HepG2 (cell line): Measurements from ENCODE around the gene WDR70.

Source experiments
- ARHGAP35 ChIP-seq: sonication (generic); formaldehyde crosslinking; IDR thresholded peaks from 2 replicates; pipeline ENCODE4 v1.9.0; 2022; ENCODE audit warnings: mild to moderate bottlenecking, inconsistent platforms, moderate library complexity, missing genetic modification reagents, borderline replicate concordance
- EEA1 ChIP-seq: sonication (generic); formaldehyde crosslinking; IDR thresholded peaks from 2 replicates; pipeline ENCODE4 v1.5.1; 2020; ENCODE audit warnings: mild to moderate bottlenecking, missing genetic modification reagents, borderline replicate concordance
- EP300 ChIP-seq, 3 experiments: sonication (generic) in 1 of 3; formaldehyde crosslinking in 1 of 3; IDR thresholded peaks; 2 replicates each; pipeline versions ENCODE4 v1.5.1 to v1.6.1; 2011 to 2020; ENCODE audit warnings: low read depth in 2 of 3, low read length in 2 of 3, borderline replicate concordance in 1 of 3, improper control_type of control experiment in 1 of 3, mild to moderate bottlenecking in 1 of 3, missing genetic modification reagents in 1 of 3, moderate library complexity in 1 of 3
- ETV6 ChIP-seq: sonication (generic); formaldehyde crosslinking; conservative IDR thresholded peaks from 2 replicates; pipeline ENCODE4 v1.4.0; 2020; ENCODE audit warnings: missing genetic modification reagents
- NCOA2 ChIP-seq: sonication (generic); formaldehyde crosslinking; IDR thresholded peaks from 2 replicates; pipeline ENCODE4 v1.8.0; 2022; ENCODE audit warnings: inconsistent platforms
- NONO ChIP-seq, 2 experiments: fragments of 450-650 bp in 1 of 2; sonication (generic) in 1 of 2; formaldehyde crosslinking in 1 of 2; IDR thresholded peaks in 1 of 2; conservative IDR thresholded peaks in 1 of 2; 2 replicates each; pipeline versions ENCODE4 v1.6.1 to v1.8.0; 2017 to 2022; ENCODE audit warnings: mild to moderate bottlenecking in 1 of 2, missing genetic modification reagents in 1 of 2, moderate library complexity in 1 of 2
- POLR2A ChIP-seq, 2 experiments: IDR thresholded peaks; 2 replicates each; pipeline ENCODE4 v1.6.1; 2011; ENCODE audit warnings: low read depth in 2 of 2, low read length in 2 of 2, mild to moderate bottlenecking in 1 of 2, moderate library complexity in 1 of 2; ENCODE audit not compliant: insufficient read depth in 1 of 2
- POLR2AphosphoS5 ChIP-seq: IDR thresholded peaks from 2 replicates; pipeline ENCODE4 v1.6.1; 2012; ENCODE audit warnings: low read depth, low read length
- TCF7L2 ChIP-seq: IDR thresholded peaks from 2 replicates; pipeline ENCODE4 v1.6.1; 2011; ENCODE audit warnings: mild to moderate bottlenecking, low read depth, low read length, moderate library complexity
- ZFP37 ChIP-seq: sonication (generic); formaldehyde crosslinking; IDR thresholded peaks from 2 replicates; pipeline ENCODE4 v1.4.0; 2020; ENCODE audit warnings: missing genetic modification reagents, borderline replicate concordance
- ZNF567 ChIP-seq: sonication (generic); formaldehyde crosslinking; IDR thresholded peaks from 2 replicates; pipeline ENCODE4 v1.8.1; 2023; ENCODE audit warnings: mild to moderate bottlenecking, missing genetic modification reagents, borderline replicate concordance
- TF ChIP-seq, protein P1 (sequence below): sonication (generic); formaldehyde crosslinking; IDR thresholded peaks from 2 replicates; pipeline ENCODE4 v1.5.0; 2020; ENCODE audit warnings: mild to moderate bottlenecking, missing genetic modification reagents, moderate library complexity
- TF ChIP-seq, protein P2 (sequence below): IDR thresholded peaks from 2 replicates; pipeline ENCODE4 v1.6.1; 2012; ENCODE audit warnings: low read depth, low read length, improper control_type of control experiment
- TF ChIP-seq, protein P3 (sequence below): sonication (generic); formaldehyde crosslinking; IDR thresholded peaks from 2 replicates; pipeline ENCODE4 v1.8.1; 2023; ENCODE audit warnings: mild to moderate bottlenecking, inconsistent platforms, moderate library complexity, missing genetic modification reagents, borderline replicate concordance

DNA sequence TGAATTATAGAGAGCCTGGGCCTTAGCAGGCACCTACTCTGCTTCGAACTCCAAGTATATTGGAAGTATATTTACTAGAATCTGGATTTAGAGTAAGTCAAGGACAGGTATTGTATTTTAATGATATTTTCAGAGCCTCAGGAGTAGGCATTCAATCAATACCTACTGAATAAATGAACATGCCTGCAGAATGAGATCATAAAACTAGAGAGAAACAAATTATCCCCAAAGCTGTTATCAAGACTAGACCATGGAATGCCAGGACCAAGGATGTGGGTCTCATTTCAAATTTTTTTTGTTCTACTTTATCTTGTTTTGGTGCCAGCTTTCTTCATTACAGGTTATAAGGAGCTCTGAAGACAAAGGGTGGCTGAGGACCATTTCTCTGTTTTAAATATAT, 394.7 kb downstream of the WDR70 start:
- TF ChIP-seq EP300 (IDR thresholded peaks at IDR 0.05; ENCODE audit: low read depth in 2 of 2, low read length in 2 of 2): no peak
- no peak for TF ChIP-seq EP300 (CRISPR knock-in tag; IDR thresholded peaks at IDR 0.05; ENCODE audit: borderline replicate concordance)
- no peak for TF ChIP-seq POLR2AphosphoS5
- TF ChIP-seq, protein P1, sequence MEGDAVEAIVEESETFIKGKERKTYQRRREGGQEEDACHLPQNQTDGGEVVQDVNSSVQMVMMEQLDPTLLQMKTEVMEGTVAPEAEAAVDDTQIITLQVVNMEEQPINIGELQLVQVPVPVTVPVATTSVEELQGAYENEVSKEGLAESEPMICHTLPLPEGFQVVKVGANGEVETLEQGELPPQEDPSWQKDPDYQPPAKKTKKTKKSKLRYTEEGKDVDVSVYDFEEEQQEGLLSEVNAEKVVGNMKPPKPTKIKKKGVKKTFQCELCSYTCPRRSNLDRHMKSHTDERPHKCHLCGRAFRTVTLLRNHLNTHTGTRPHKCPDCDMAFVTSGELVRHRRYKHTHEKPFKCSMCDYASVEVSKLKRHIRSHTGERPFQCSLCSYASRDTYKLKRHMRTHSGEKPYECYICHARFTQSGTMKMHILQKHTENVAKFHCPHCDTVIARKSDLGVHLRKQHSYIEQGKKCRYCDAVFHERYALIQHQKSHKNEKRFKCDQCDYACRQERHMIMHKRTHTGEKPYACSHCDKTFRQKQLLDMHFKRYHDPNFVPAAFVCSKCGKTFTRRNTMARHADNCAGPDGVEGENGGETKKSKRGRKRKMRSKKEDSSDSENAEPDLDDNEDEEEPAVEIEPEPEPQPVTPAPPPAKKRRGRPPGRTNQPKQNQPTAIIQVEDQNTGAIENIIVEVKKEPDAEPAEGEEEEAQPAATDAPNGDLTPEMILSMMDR (CRISPR knock-in tag): no peak
- no peak for TF ChIP-seq EEA1 (CRISPR knock-in tag)
- TF ChIP-seq, protein P2, sequence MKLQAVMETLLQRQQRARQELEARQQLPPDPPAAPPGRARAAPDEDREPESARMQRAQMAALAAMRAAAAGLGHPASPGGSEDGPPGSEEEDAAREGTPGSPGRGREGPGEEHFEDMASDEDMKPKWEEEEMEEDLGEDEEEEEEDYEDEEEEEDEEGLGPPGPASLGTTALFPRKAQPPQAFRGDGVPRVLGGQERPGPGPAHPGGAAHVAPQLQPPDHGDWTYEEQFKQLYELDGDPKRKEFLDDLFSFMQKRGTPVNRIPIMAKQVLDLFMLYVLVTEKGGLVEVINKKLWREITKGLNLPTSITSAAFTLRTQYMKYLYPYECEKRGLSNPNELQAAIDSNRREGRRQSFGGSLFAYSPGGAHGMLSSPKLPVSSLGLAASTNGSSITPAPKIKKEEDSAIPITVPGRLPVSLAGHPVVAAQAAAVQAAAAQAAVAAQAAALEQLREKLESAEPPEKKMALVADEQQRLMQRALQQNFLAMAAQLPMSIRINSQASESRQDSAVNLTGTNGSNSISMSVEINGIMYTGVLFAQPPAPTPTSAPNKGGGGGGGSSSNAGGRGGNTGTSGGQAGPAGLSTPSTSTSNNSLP: no peak
- TF ChIP-seq, protein P3, sequence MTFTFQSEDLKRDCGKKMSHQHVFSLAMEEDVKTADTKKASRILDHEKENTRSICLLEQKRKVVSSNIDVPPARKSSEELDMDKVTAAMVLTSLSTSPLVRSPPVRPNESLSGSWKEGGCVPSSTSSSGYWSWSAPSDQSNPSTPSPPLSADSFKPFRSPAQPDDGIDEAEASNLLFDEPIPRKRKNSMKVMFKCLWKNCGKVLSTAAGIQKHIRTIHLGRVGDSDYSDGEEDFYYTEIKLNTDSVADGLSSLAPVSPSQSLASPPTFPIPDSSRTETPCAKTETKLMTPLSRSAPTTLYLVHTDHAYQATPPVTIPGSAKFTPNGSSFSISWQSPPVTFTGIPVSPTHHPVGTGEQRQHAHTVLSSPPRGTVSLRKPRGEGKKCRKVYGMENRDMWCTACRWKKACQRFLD (CRISPR knock-in tag): no peak
- no peak for TF ChIP-seq ETV6 (CRISPR knock-in tag)
- TF ChIP-seq ZNF567 (CRISPR knock-in tag): no peak
- no peak for TF ChIP-seq NONO (IDR thresholded peaks at IDR 0.05)
- TF ChIP-seq NONO (CRISPR knock-in tag; conservative IDR thresholded peaks at IDR 0.05): no peak
- TF ChIP-seq NCOA2 (CRISPR knock-in tag): no peak
- no peak for TF ChIP-seq ARHGAP35 (CRISPR knock-in tag)
- TF ChIP-seq TCF7L2: no peak
- TF ChIP-seq POLR2A (IDR thresholded peaks at IDR 0.05; ENCODE audit: insufficient read depth in 1 of 2, low read depth in 2 of 2, low read length in 2 of 2): no peak
- TF ChIP-seq ZFP37 (CRISPR knock-in tag): no peak
